ENCODE measurements around the gene SFXN5. TPM values are rescaled to one million over a fixed set of nuclear protein-coding genes. Genes with fewer than 3 reads are reported as not detected.

Gene SFXN5
- total RNA-seq, 1 donor from 2014 or later = 14.9 TPM

GRCh38 chr2:72954376-72955227 is 116.9 kb downstream of the SFXN5 start:
- no peaks in the 10 kb centered on the region for H3K79me2 ChIP-seq (ENCODE audit: insufficient read depth, low read length)
- DNase-seq (ENCODE audit: low read depth) = no peak
- no peak overlapping the region for H2AFZ ChIP-seq (ENCODE audit: low read depth, low read length)
- no peak for TF ChIP-seq EZH2 (IDR thresholded peaks at IDR 0.05; ENCODE audit: insufficient read depth, low read length)
- TF ChIP-seq, protein P1, sequence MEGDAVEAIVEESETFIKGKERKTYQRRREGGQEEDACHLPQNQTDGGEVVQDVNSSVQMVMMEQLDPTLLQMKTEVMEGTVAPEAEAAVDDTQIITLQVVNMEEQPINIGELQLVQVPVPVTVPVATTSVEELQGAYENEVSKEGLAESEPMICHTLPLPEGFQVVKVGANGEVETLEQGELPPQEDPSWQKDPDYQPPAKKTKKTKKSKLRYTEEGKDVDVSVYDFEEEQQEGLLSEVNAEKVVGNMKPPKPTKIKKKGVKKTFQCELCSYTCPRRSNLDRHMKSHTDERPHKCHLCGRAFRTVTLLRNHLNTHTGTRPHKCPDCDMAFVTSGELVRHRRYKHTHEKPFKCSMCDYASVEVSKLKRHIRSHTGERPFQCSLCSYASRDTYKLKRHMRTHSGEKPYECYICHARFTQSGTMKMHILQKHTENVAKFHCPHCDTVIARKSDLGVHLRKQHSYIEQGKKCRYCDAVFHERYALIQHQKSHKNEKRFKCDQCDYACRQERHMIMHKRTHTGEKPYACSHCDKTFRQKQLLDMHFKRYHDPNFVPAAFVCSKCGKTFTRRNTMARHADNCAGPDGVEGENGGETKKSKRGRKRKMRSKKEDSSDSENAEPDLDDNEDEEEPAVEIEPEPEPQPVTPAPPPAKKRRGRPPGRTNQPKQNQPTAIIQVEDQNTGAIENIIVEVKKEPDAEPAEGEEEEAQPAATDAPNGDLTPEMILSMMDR (IDR thresholded peaks at IDR 0.05; ENCODE audit: insufficient read depth, low read depth, low read length) = no peak
- no peaks in the 10 kb centered on the region for H4K20me1 ChIP-seq (ENCODE audit: insufficient read depth, low read length)
- H3K27me3 Mint-ChIP-seq (ENCODE audit: low read depth, unreplicated experiment) = peaks cover 17% of the 10 kb centered on the region
- no peaks in the 10 kb centered on the region for H3K9me3 ChIP-seq (ENCODE audit: insufficient read depth, low read depth, low read length)
- H3K27ac Mint-ChIP-seq (ENCODE audit: unreplicated experiment) = no peak overlapping the region
- no peak for FAIRE-seq
- no peaks in the 10 kb centered on the region for H3K36me3 ChIP-seq (ENCODE audit: insufficient read depth, low read length)
- peaks cover 31% of the 10 kb centered on the region for H3K36me3 Mint-ChIP-seq (ENCODE audit: low read depth, unreplicated experiment)
- H3K4me2 ChIP-seq (ENCODE audit: low read length) = no peak overlapping the region
- H3K9me3 Mint-ChIP-seq (ENCODE audit: unreplicated experiment) = peaks cover under 1% of the 10 kb centered on the region
- no peaks in the 10 kb centered on the region for H3K27me3 ChIP-seq (ENCODE audit: insufficient read depth, low read length)
- H3K4me1 ChIP-seq (ENCODE audit: insufficient read depth, low read length) = no peaks in the 10 kb centered on the region
- H3K4me3 Mint-ChIP-seq (ENCODE audit: unreplicated experiment) = no peak overlapping the region
- H3K4me3 ChIP-seq (ENCODE audit: insufficient read depth, low read depth, low read length) = no peak overlapping the region
- no peak overlapping the region for H3K27ac ChIP-seq (ENCODE audit: low read depth, low read length)
- peaks cover 2% of the 10 kb centered on the region for H3K4me1 Mint-ChIP-seq (ENCODE audit: low read depth, unreplicated experiment)
- H3K9ac ChIP-seq (ENCODE audit: low read length) = no peak overlapping the region

DNA sequence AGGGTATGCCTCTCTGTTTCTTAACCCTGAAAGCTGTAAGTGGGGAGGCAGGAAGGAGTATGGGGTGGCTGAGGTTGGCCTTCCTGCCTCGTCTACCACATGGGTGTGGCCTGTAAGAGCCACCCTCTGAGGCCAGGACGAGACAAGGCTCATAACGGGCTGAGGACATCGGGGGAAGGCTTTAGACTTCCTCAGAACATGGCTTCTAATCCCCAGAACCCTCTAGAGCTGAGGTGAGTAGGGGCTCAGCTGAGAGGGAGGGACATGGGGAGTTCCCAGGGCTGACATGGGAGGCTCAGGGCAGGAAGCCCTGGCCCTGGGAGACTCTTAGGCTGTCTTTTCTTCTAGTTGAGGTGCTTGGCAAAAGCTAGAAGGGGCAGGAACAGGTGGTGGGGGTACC is 117.5 kb downstream of the SFXN5 start:
- Mint-ChIP-seq H3K4me1 (ENCODE audit: low read depth, unreplicated experiment) (peaks cover 2% of the 10 kb centered on the region), H3K27me3 (ENCODE audit: low read depth, unreplicated experiment) (peaks cover 11% of the 10 kb centered on the region), H3K27ac (ENCODE audit: unreplicated experiment) (no peak overlapping the region), H3K9me3 (ENCODE audit: unreplicated experiment) (no peaks in the 10 kb centered on the region), H3K36me3 (ENCODE audit: low read depth, unreplicated experiment) (peaks cover 28% of the 10 kb centered on the region), H3K4me3 (ENCODE audit: unreplicated experiment) (no peak overlapping the region)
- Histone ChIP-seq H3K4me1 (ENCODE audit: insufficient read depth, low read length) (no peaks in the 10 kb centered on the region), H3K79me2 (ENCODE audit: insufficient read depth, low read length) (no peaks in the 10 kb centered on the region), H3K4me2 (ENCODE audit: low read length) (no peak overlapping the region), H3K27me3 (ENCODE audit: insufficient read depth, low read length) (no peaks in the 10 kb centered on the region), H3K27ac (ENCODE audit: low read depth, low read length) (no peak overlapping the region), H2AFZ (ENCODE audit: low read depth, low read length) (no peak overlapping the region), H4K20me1 (ENCODE audit: insufficient read depth, low read length) (no peaks in the 10 kb centered on the region), H3K36me3 (ENCODE audit: insufficient read depth, low read length) (no peaks in the 10 kb centered on the region), H3K4me3 (ENCODE audit: insufficient read depth, low read depth, low read length) (no peak overlapping the region), H3K9ac (ENCODE audit: low read length) (no peak overlapping the region), H3K9me3 (ENCODE audit: insufficient read depth, low read depth, low read length) (no peaks in the 10 kb centered on the region)
- no peak for FAIRE-seq
- no peak for DNase-seq (ENCODE audit: low read depth)
- TF ChIP-seq, protein P1 (IDR thresholded peaks at IDR 0.05; ENCODE audit: insufficient read depth, low read depth, low read length) = no peak

GRCh38 chr2:72953528-72953927 is 118.0 kb downstream of the SFXN5 start:
- DNase-seq (ENCODE audit: low read depth) = no peak
- Histone ChIP-seq H3K27ac (ENCODE audit: low read depth, low read length) (no peak overlapping the region), H3K27me3 (ENCODE audit: insufficient read depth, low read length) (no peaks in the 10 kb centered on the region), H3K4me2 (ENCODE audit: low read length) (no peak overlapping the region), H3K36me3 (ENCODE audit: insufficient read depth, low read length) (no peaks in the 10 kb centered on the region), H3K79me2 (ENCODE audit: insufficient read depth, low read length) (no peaks in the 10 kb centered on the region), H3K9ac (ENCODE audit: low read length) (no peak overlapping the region), H4K20me1 (ENCODE audit: insufficient read depth, low read length) (no peaks in the 10 kb centered on the region), H2AFZ (ENCODE audit: low read depth, low read length) (no peak overlapping the region), H3K4me1 (ENCODE audit: insufficient read depth, low read length) (no peaks in the 10 kb centered on the region), H3K9me3 (ENCODE audit: insufficient read depth, low read depth, low read length) (no peaks in the 10 kb centered on the region), H3K4me3 (ENCODE audit: insufficient read depth, low read depth, low read length) (no peak overlapping the region)
- Mint-ChIP-seq H3K36me3 (ENCODE audit: low read depth, unreplicated experiment) (peaks cover 30% of the 10 kb centered on the region), H3K27me3 (ENCODE audit: low read depth, unreplicated experiment) (peaks cover 10% of the 10 kb centered on the region), H3K9me3 (ENCODE audit: unreplicated experiment) (no peaks in the 10 kb centered on the region), H3K4me1 (ENCODE audit: low read depth, unreplicated experiment) (peaks cover 2% of the 10 kb centered on the region), H3K4me3 (ENCODE audit: unreplicated experiment) (no peak overlapping the region), H3K27ac (ENCODE audit: unreplicated experiment) (no peak overlapping the region)
- TF ChIP-seq, protein P1 (IDR thresholded peaks at IDR 0.05; ENCODE audit: insufficient read depth, low read depth, low read length) = no peak
- no peak for TF ChIP-seq EZH2 (IDR thresholded peaks at IDR 0.05; ENCODE audit: insufficient read depth, low read length)
- no peak for FAIRE-seq
